Neural cell (in vitro differentiated cells): Measurements from ENCODE around the gene MYO1D.

Experiments
- CTCF ChIP-seq: fragments of 450-650 bp; IDR thresholded peaks from 2 replicates; pipeline ENCODE4 v1.5.1; 2014; ENCODE audit warnings: antibody characterized with exemption, mild to moderate bottlenecking, moderate library complexity; ENCODE audit not compliant: poor library complexity, severe bottlenecking
- EP300 ChIP-seq: fragments of 450-650 bp; conservative IDR thresholded peaks from 2 replicates; pipeline ENCODE4 v1.6.1; 2014; ENCODE audit warnings: antibody characterized with exemption, mild to moderate bottlenecking, moderate library complexity; ENCODE audit not compliant: poor library complexity, severe bottlenecking
- EZH2 ChIP-seq: fragments of 200-600, 300-800 bp; shearing (Covaris generic), sonication (generic); IDR thresholded peaks from 2 replicates; pipeline ENCODE4 v1.6.1; 2014; ENCODE audit warnings: antibody characterized with exemption, low read length, borderline replicate concordance, mild to moderate bottlenecking; ENCODE audit not compliant: insufficient read depth, poor library complexity, severe bottlenecking
- POLR2AphosphoS5 ChIP-seq: IDR thresholded peaks from 2 replicates; pipeline ENCODE4 v1.6.1; 2012
- SMC3 ChIP-seq: fragments of 450-650 bp; conservative IDR thresholded peaks from 2 replicates; pipeline ENCODE4 v1.6.1; 2014; ENCODE audit warnings: antibody characterized with exemption, mild to moderate bottlenecking, moderate library complexity; ENCODE audit not compliant: poor library complexity
- TAF1 ChIP-seq: IDR thresholded peaks from 2 replicates; pipeline ENCODE4 v1.6.1; 2012; ENCODE audit warnings: low read depth
- TF ChIP-seq, protein P1 (sequence below): IDR thresholded peaks from 2 replicates; pipeline ENCODE4 v1.6.1; 2012; ENCODE audit warnings: borderline replicate concordance

GRCh38 chr17:32739722-32740121 is 137.2 kb downstream of the MYO1D start:
- TF ChIP-seq CTCF = no peak
- TF ChIP-seq EP300 = no peak
- TF ChIP-seq EZH2 = no peak
- TF ChIP-seq, protein P1, sequence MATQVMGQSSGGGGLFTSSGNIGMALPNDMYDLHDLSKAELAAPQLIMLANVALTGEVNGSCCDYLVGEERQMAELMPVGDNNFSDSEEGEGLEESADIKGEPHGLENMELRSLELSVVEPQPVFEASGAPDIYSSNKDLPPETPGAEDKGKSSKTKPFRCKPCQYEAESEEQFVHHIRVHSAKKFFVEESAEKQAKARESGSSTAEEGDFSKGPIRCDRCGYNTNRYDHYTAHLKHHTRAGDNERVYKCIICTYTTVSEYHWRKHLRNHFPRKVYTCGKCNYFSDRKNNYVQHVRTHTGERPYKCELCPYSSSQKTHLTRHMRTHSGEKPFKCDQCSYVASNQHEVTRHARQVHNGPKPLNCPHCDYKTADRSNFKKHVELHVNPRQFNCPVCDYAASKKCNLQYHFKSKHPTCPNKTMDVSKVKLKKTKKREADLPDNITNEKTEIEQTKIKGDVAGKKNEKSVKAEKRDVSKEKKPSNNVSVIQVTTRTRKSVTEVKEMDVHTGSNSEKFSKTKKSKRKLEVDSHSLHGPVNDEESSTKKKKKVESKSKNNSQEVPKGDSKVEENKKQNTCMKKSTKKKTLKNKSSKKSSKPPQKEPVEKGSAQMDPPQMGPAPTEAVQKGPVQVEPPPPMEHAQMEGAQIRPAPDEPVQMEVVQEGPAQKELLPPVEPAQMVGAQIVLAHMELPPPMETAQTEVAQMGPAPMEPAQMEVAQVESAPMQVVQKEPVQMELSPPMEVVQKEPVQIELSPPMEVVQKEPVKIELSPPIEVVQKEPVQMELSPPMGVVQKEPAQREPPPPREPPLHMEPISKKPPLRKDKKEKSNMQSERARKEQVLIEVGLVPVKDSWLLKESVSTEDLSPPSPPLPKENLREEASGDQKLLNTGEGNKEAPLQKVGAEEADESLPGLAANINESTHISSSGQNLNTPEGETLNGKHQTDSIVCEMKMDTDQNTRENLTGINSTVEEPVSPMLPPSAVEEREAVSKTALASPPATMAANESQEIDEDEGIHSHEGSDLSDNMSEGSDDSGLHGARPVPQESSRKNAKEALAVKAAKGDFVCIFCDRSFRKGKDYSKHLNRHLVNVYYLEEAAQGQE = no peak
- TF ChIP-seq SMC3 = no peak
- TF ChIP-seq TAF1 = no peak
- no peak for TF ChIP-seq POLR2AphosphoS5
